ENCODE results near the gene MRPL21. TPM values are rescaled to one million over a fixed set of nuclear protein-coding genes. Genes with fewer than 3 reads are reported as not detected.

The MRPL21 gene
- total RNA-seq, 4 donors from 2014 or later = 28.6 to 43.8 (median 35.0) TPM

DNA sequence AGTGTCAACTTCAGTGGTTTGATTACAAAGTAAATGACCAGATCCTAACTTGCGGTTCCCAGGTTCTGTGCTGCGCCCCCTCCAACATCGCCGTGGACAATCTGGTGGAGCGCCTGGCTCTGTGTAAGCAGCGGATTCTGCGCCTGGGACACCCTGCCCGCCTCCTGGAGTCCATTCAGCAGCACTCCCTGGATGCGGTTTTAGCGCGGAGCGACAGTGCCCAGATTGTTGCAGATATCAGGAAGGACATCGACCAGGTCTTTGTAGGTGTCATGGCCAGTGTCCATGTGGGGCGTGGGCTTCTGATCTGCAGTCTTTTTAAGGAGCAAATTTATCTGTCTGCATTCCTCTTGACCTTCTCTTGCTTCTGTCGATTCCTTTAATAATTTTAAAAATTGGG, 11.1 kb upstream of the MRPL21 start:
- no peaks in the 10 kb centered on the region for H3K9me3 ChIP-seq
- H3K36me3 ChIP-seq = peaks cover 97% of the 10 kb centered on the region
- H3K27me3 ChIP-seq = no peaks in the 10 kb centered on the region
- TF ChIP-seq EP300 (IDR thresholded peaks at IDR 0.05) (no peak), POLR2A (IDR thresholded peaks at IDR 0.05) (no peak)
- TF ChIP-seq, protein P1, sequence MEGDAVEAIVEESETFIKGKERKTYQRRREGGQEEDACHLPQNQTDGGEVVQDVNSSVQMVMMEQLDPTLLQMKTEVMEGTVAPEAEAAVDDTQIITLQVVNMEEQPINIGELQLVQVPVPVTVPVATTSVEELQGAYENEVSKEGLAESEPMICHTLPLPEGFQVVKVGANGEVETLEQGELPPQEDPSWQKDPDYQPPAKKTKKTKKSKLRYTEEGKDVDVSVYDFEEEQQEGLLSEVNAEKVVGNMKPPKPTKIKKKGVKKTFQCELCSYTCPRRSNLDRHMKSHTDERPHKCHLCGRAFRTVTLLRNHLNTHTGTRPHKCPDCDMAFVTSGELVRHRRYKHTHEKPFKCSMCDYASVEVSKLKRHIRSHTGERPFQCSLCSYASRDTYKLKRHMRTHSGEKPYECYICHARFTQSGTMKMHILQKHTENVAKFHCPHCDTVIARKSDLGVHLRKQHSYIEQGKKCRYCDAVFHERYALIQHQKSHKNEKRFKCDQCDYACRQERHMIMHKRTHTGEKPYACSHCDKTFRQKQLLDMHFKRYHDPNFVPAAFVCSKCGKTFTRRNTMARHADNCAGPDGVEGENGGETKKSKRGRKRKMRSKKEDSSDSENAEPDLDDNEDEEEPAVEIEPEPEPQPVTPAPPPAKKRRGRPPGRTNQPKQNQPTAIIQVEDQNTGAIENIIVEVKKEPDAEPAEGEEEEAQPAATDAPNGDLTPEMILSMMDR (IDR thresholded peaks at IDR 0.05) = no peak
- no peak overlapping the region for H3K4me3 ChIP-seq
- no peak for DNase-seq (ENCODE audit: low spot score in 2 of 2)
- WGBS = 97% methylated on average over 15 of the region's 15 CpGs
- no peaks in the 10 kb centered on the region for H3K4me1 ChIP-seq
- no peak overlapping the region for H3K27ac ChIP-seq

DNA sequence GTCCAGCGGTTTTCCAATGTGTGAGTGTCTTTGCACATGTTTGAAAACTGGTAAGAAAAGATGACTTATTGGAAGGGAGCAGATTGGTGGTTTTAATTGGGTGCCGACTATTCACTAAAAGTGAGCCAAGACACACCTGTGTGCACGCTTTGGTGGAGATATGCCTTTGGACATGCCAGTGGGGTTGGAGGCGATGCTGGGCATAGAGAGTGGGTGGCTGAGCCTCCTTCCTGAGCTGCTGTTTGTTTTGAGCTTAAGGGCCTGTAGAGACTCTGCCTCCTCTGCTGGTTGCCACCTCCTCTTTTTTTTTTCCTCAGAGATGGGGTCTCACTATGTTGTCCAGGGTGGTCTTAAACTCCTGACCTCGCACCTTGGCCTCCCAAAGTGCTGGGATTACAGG, 9.6 kb upstream of the MRPL21 start:
- Histone ChIP-seq H3K9me3 (no peaks in the 10 kb centered on the region), H3K27ac (no peak overlapping the region), H3K4me3 (no peak overlapping the region), H3K36me3 (peaks cover 97% of the 10 kb centered on the region), H3K4me1 (no peaks in the 10 kb centered on the region), H3K27me3 (no peaks in the 10 kb centered on the region)
- TF ChIP-seq EP300 (IDR thresholded peaks at IDR 0.05) (no peak), POLR2AphosphoS5 (IDR thresholded peaks at IDR 0.05) (no peak), POLR2A (IDR thresholded peaks at IDR 0.05) (no peak)
- TF ChIP-seq, protein P1 (IDR thresholded peaks at IDR 0.05) = no peak
- DNase-seq (ENCODE audit: low spot score in 2 of 2) = no peak
- WGBS = 96% methylated on average over 5 of the region's 5 CpGs

DNA sequence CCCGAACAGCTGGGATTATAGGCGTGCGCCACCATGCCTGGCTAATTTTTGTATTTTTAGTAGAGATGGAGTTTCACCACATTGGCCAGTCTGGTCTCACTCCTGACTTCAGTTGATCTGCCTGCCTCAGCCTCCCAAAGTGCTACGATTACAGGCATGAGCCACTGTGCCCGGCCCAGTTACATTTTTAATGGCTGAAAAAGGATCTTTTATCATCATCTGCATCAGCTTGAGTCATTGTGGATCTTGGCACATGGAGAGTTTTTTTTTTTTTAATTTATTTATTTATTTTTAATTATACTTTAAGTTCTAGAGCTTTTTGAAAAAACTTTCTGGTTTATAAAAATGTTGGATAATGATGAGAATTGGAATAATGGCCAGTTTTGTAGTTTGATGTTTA, 8.6 kb upstream of the MRPL21 start:
- no peak for DNase-seq (ENCODE audit: low spot score in 2 of 2)
- Histone ChIP-seq H3K36me3 (peaks cover 96% of the 10 kb centered on the region), H3K9me3 (no peaks in the 10 kb centered on the region), H3K4me1 (no peaks in the 10 kb centered on the region), H3K4me3 (no peak overlapping the region), H3K27me3 (no peaks in the 10 kb centered on the region), H3K27ac (no peak overlapping the region)
- TF ChIP-seq EP300 (IDR thresholded peaks at IDR 0.05) = no peak
- no peak for TF ChIP-seq POLR2AphosphoS5 (IDR thresholded peaks at IDR 0.05)
- TF ChIP-seq, protein P1 (IDR thresholded peaks at IDR 0.05) = no peak
- no peak for TF ChIP-seq POLR2A (IDR thresholded peaks at IDR 0.05)
- WGBS = 81% methylated on average over 5 of the region's 5 CpGs

DNA sequence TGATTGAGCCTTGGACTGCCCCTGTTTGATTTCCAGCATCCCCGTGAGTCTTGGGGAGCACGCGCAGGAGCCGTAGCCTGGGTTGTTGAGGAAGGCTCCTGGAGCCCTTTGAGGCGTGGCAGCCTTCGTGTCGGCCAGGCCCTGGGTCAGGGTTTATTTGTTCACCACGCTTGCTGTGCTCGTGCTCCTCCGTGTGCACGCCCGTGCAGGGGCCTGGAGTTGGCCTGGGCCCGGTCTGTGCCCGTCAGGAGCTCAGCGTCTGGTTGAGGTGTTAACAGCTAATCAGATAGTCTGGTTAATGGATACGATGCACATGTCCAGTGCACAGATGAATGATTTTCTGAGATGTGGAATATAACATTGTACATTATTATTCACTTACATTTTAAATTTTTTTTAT, 8.1 kb upstream of the MRPL21 start:
- 98% methylated on average over 12 of the region's 16 CpGs for WGBS
- no peak for DNase-seq (ENCODE audit: low spot score in 2 of 2)
- Histone ChIP-seq H3K4me3 (no peak overlapping the region), H3K27ac (no peak overlapping the region), H3K36me3 (peaks cover 90% of the 10 kb centered on the region), H3K9me3 (no peaks in the 10 kb centered on the region), H3K27me3 (no peaks in the 10 kb centered on the region), H3K4me1 (no peaks in the 10 kb centered on the region)
- TF ChIP-seq POLR2A (IDR thresholded peaks at IDR 0.05) = no peak
- TF ChIP-seq EP300 (IDR thresholded peaks at IDR 0.05) = no peak
- TF ChIP-seq, protein P1 (IDR thresholded peaks at IDR 0.05) = no peak
- no peak for TF ChIP-seq POLR2AphosphoS5 (IDR thresholded peaks at IDR 0.05)

DNA sequence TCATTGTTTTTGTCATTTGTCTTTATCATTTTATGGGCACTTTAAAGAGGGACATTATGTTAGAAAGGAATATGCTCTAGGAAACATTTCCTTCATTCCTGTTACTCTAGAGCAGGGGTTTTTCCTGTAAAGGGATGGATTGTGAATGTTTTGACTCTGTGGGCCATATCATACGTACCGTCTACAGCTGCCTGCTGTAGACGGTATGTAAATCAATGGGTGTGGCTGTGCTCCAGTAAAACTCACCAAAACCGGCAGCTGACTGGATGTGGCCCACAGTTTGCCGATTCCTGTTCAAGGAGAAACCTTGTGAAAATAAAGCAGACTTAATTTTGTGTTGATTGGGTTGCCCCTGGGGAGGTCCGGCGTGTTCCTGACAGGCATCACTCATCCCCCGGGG, 7.3 kb upstream of the MRPL21 start:
- H3K27ac ChIP-seq = no peak overlapping the region
- no peak for DNase-seq (ENCODE audit: low spot score in 2 of 2)
- H3K4me3 ChIP-seq = no peak overlapping the region
- 84% methylated on average over 6 of the region's 8 CpGs for WGBS
- no peaks in the 10 kb centered on the region for H3K27me3 ChIP-seq
- peaks cover 83% of the 10 kb centered on the region for H3K36me3 ChIP-seq
- no peaks in the 10 kb centered on the region for H3K9me3 ChIP-seq
- no peaks in the 10 kb centered on the region for H3K4me1 ChIP-seq
- no peak for TF ChIP-seq EP300 (IDR thresholded peaks at IDR 0.05)
- TF ChIP-seq POLR2AphosphoS5 (IDR thresholded peaks at IDR 0.05) = no peak
- TF ChIP-seq POLR2A (IDR thresholded peaks at IDR 0.05) = no peak
- TF ChIP-seq, protein P1 (IDR thresholded peaks at IDR 0.05) = no peak
